ENCODE results near the gene HOXA2.

DNA sequence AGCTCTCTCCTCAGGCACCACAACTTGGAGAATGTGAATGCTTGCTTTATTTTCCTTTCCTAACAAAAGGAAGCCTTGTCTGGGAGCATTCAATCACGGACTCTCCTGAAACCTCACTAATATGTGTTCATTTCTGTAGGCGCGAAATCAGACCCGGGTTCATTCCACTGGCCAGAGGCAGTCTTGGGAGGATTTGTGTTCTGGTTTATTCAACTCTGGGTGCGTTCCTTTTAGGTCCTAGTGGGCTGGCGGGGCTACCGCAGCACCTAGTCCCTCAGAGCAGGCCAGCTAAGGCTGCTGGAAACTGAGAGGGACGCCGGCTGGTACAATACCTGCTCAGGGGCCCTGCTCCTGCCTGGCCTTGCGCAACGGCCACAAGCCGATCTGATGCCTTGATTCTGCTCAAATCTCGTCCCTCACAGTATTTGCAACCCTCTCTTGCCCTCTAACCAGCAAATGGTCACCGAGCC, 20.6 kb upstream of the HOXA2 start:
- TF ChIP-seq POLR2AphosphoS5 (IDR thresholded peaks at IDR 0.05): no peak
- no peak for TF ChIP-seq EP300 (IDR thresholded peaks at IDR 0.05)
- no peak for TF ChIP-seq POLR2A (IDR thresholded peaks at IDR 0.05)
- peak in 1 of 4 experiments; percentile 29 for TF ChIP-seq CTCF (IDR thresholded peaks at IDR 0.05)
